Stimulated activated CD4-positive, alpha-beta T cell treated with anti-CD3 and anti-CD28 coated beads, Interleukin-15, amount 100 ng/mL, for 1 hour (primary cell): ENCODE measurements around the gene PPIP5K2.
"Not testable (repeated sequence)": the region's sequence is repeated elsewhere in the genome, so short reads cannot be mapped to it uniquely, and the experiment has no call there.

ENCODE experiments used
- DNase-seq, 2 donors: peaks; one replicate each; pipeline ENCODE4 v3.0.0-alpha.2; 2020; ENCODE audit warnings: low read depth in 1 of 2, low spot score in 1 of 2

PPIP5K2 gene

DNA sequence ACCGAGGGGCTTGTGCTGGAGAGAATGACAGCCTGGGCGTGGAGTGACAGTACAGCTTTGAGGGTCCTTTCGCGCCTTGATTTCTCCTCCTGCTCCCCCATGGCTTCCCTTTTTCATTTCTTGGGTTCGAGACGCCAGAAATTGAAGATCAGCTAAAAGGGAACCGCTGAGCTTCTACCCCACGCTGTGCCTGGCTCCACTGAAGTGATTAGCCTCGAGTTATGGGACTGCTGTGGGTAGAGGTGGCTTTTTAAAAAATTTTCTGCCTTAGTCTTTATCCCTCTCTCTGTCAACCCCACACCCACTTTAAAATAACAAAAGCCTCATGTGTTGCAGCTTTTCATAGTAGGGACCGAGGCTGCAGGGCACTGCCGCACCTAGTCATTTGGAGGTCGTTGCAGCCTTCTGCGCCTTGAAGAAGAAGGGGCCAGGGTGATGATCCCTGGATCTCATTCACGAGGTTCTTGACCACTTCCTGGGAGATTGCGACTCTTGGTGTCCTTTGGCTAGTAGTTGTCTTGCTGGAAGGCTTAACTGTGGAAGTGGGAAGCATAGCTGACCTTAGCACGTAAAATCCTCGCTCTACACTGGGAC lies 603 bp downstream of the PPIP5K2 start:
- no peak for DNase-seq

DNA sequence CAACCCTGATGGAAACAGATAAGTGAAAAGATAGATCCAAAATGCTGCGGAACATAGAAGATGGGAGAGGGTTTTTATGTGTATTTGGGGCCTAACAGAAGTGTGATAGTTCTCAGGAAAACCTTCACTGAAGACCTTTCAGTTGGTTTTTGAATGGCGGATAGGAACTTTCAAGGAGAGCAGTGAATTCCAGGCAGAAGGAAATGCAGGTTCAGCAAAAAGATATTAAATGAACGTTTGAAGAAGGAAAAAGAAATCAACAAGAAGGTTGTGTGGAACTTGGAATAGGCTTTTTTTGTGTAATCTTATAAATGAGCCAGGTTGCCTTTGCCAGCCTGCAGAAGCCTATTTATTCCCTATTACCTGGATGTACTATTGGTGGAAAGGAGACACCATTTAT lies 2.1 kb downstream of the PPIP5K2 start:
- no peak for DNase-seq

GRCh38 chr5:103126557-103126956 lies 6.5 kb downstream of the PPIP5K2 start:
- DNase-seq = no peak

DNA sequence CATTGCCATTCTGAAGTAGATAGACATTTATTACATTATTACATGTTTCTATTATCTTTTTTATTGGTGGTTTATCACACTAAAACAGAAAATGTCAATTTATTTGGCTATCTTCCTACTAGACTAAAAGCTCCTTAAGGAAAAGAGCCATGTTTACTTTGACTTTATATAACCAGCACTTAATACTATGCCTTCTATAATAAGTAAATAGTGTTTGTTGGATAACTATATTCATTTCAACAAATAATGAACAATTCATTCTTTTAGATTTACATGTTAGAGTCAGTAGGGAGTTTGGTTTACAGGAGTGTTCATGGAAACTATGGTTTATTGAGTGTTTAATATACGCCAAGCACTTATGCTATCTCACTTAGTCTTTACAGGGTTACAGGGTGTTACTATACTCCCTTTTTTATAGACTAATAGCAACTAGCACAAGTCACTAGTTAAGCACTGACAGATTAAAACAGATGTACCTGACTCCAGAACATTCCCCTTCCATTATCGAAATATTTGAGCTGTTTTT lies 7.3 kb downstream of the PPIP5K2 start:
- DNase-seq = no peak

DNA sequence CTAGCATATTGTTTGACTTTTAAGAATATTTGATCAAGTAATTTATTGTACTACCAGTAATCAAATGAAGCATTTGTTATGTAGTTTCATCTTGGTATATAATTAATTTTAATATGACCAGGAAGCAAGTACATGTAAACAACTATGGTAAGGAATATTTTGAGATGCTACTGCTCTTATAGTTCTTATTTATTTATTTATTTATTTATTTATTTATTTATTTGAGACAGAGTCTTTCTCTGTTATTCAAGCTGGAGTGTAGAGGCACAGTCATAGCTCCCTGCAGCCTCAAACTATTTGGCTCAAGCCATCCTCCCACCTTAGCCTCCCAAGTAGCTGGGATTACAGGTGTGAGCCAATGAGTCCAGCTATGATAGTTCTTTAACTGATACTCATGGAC lies 8.1 kb downstream of the PPIP5K2 start:
- no peak for DNase-seq

GRCh38 chr5:103132684-103133083 lies 12.6 kb downstream of the PPIP5K2 start:
- no peak for DNase-seq

GRCh38 chr5:103133231-103133630 lies 13.1 kb downstream of the PPIP5K2 start:
- no peak for DNase-seq

- DNase-seq = no peak
Measured at GRCh38 chr5:103135461-103135860, 15.4 kb downstream of the PPIP5K2 start.

- DNase-seq = no peak
Measured at GRCh38 chr5:103138202-103138690, 18.1 kb downstream of the PPIP5K2 start.

GRCh38 chr5:103139264-103139865 lies 19.3 kb downstream of the PPIP5K2 start:
- peak; percentile 51 to 62 for DNase-seq

GRCh38 chr5:103142132-103142531 lies 22.0 kb downstream of the PPIP5K2 start:
- not testable (repeated sequence) for DNase-seq

DNA sequence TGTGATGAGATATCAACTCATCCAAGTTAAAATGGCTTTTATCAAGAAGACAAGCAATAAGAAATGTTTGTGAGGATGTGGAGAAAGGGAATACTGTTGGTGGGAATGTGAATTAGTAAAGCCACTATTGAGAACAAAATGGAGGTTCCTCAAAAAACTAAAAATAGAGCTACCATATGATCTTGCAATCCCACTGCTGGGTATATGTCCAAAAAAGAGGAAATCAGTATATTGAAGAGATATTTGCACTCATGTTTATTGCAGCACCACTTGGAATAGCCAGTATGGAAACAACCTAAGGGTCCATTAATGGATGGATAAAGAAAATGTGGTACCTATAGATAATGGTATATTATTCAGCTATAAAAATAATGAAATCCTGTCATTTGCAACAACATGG lies 25.1 kb downstream of the PPIP5K2 start:
- no peak for DNase-seq

- no peak for DNase-seq
Measured at GRCh38 chr5:103148213-103148612, 28.1 kb downstream of the PPIP5K2 start.

DNA sequence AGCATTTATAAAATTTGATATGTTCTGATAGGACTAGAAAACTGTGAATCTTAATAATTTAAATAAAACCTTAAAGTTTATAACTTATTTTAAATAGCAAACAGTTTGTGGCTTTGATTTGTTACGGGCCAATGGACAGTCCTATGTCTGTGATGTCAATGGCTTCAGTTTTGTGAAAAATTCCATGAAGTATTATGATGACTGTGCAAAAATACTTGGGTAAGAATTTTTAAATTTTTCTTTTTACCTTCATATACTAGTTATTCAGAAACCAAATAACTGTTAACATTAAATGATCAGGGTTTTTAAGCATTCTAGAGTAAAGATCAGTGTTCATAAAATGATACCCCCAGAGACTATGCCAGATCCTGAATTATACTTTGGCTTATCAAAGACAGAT lies 31.1 kb downstream of the PPIP5K2 start:
- DNase-seq = no peak

- DNase-seq = no peak
Measured at GRCh38 chr5:103166706-103167105, 46.6 kb downstream of the PPIP5K2 start.

GRCh38 chr5:103174147-103174546 lies 54.0 kb downstream of the PPIP5K2 start:
- DNase-seq = no peak

DNA sequence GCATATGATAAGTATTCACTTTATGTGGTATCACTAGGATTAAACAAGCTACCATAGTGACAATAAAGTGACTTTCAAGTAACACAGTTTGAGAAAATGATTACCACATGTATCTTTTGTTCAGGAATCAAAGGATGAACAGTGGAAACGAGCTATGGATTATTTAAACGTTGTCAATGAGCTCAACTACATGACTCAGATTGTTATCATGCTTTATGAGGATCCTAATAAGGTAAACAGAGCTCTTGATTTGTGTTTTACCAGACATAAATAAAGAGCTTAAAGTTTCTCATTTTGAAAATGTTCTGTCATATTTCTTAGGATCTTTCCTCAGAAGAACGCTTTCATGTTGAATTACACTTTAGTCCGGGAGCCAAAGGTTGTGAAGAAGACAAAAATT lies 57.4 kb downstream of the PPIP5K2 start:
- DNase-seq = no peak

- DNase-seq = no peak
Measured at GRCh38 chr5:103178167-103178566, 58.1 kb downstream of the PPIP5K2 start.

GRCh38 chr5:103186152-103186551 lies 66.1 kb downstream of the PPIP5K2 start:
- no peak for DNase-seq

GRCh38 chr5:103188436-103188835 lies 68.3 kb downstream of the PPIP5K2 start:
- no peak for DNase-seq

- no peak for DNase-seq
Measured at GRCh38 chr5:103203226-103203625, 83.1 kb downstream of the PPIP5K2 start.

GRCh38 chr5:103204990-103205389 lies 84.9 kb downstream of the PPIP5K2 start:
- not testable (repeated sequence) for DNase-seq
